GM23338 (cell line): Measurements from ENCODE around the gene R3HDM2. TPM values are rescaled to one million over a fixed set of nuclear protein-coding genes. Genes with fewer than 3 reads are reported as not detected.
A peak's percentile ranks its signal among the peaks of the same experiment; 100 is the strongest.

Experiments
- ATAC-seq: fragments of 200-7000 bp; cut with Tn5 transposase; 3 replicates; pipeline ENCODE4 v1.9.1; 2020
- DNase-seq: peaks from one replicate; pipeline ENCODE4 v3.0.0-alpha.2; 2015; ENCODE audit warnings: low spot score
- H2AFZ ChIP-seq: fragments of 200-600 bp; sonication (generic); 2 replicates; pipeline ENCODE4 v1.8.0; 2016; ENCODE audit warnings: antibody characterized with exemption, mild to moderate bottlenecking, moderate library complexity
- H3F3A ChIP-seq: fragments of 200-600 bp; sonication (generic); replicated peaks from 2 replicates; pipeline ENCODE4 v1.8.0; 2017; ENCODE audit warnings: antibody characterized with exemption, mixed run types, low read depth
- H3K27ac ChIP-seq: fragments of 200-600 bp; sonication (generic); 2 replicates; pipeline ENCODE4 v1.6.1; 2016; ENCODE audit warnings: low read depth
- H3K27me3 ChIP-seq: fragments of 200-600 bp; sonication (generic); 2 replicates; pipeline ENCODE4 v1.8.0; 2016; ENCODE audit warnings: mild to moderate bottlenecking, mixed run types, moderate library complexity; ENCODE audit not compliant: insufficient read depth
- H3K36me3 ChIP-seq: fragments of 200-600 bp; sonication (generic); 2 replicates; pipeline ENCODE4 v1.8.0; 2016; ENCODE audit warnings: mild to moderate bottlenecking; ENCODE audit not compliant: insufficient read depth
- H3K4me1 ChIP-seq: fragments of 200-600 bp; sonication (generic); 2 replicates; pipeline ENCODE4 v1.8.0; 2016; ENCODE audit warnings: mild to moderate bottlenecking, moderate library complexity; ENCODE audit not compliant: insufficient read depth
- H3K4me2 ChIP-seq: fragments of 200-600 bp; sonication (generic); 2 replicates; pipeline ENCODE4 v1.7.1; 2017; ENCODE audit warnings: mixed run types
- H3K4me3 ChIP-seq: fragments of 200-600 bp; sonication (generic); 2 replicates; pipeline ENCODE4 v1.6.1; 2016; ENCODE audit warnings: mixed run types
- H3K79me2 ChIP-seq: fragments of 200-600 bp; sonication (generic); replicated peaks from 2 replicates; pipeline ENCODE4 v1.8.0; 2017; ENCODE audit warnings: mild to moderate bottlenecking; ENCODE audit not compliant: insufficient read depth
- H3K9me2 ChIP-seq: fragments of 200-600 bp; sonication (generic); 2 replicates; pipeline ENCODE4 v1.8.0; 2017; ENCODE audit not compliant: insufficient read depth
- H4K20me1 ChIP-seq: fragments of 200-600 bp; sonication (generic); replicated peaks from 2 replicates; pipeline ENCODE4 v1.8.0; 2017; ENCODE audit warnings: mild to moderate bottlenecking; ENCODE audit not compliant: insufficient read depth
- H3K27ac Mint-ChIP-seq: 2 replicates; pipeline ENCODE4 v1.8.0; 2020; ENCODE audit warnings: inconsistent platforms, mild to moderate bottlenecking, moderate library complexity, mixed read lengths
- H3K27me3 Mint-ChIP-seq: 3 replicates; pipeline ENCODE4 v1.8.0; 2022; ENCODE audit warnings: low read depth, mild to moderate bottlenecking, moderate library complexity, mixed read lengths, inconsistent platforms; ENCODE audit not compliant: insufficient read depth, poor library complexity
- H3K36me3 Mint-ChIP-seq: 3 replicates; pipeline ENCODE4 v1.8.0; 2021; ENCODE audit warnings: low read depth, mild to moderate bottlenecking, inconsistent platforms, moderate library complexity, mixed read lengths
- H3K4me1 Mint-ChIP-seq: 3 replicates; pipeline ENCODE4 v1.8.0; 2020; ENCODE audit warnings: mild to moderate bottlenecking, inconsistent platforms, mixed read lengths
- H3K4me3 Mint-ChIP-seq: 3 replicates; pipeline ENCODE4 v1.8.0; 2021; ENCODE audit warnings: moderate library complexity, mild to moderate bottlenecking, inconsistent platforms, mixed read lengths
- H3K9me3 Mint-ChIP-seq: 3 replicates; pipeline ENCODE4 v1.8.0; 2020; ENCODE audit warnings: moderate library complexity, mild to moderate bottlenecking, inconsistent platforms, mixed read lengths
- CREB1 ChIP-seq: fragments of 250-450 bp; sonication (Bioruptor Pico); IDR thresholded peaks from 2 replicates; pipeline ENCODE4 v1.5.0; 2020; ENCODE audit warnings: low read depth, mild to moderate bottlenecking, moderate library complexity
- CTCF ChIP-seq, 2 experiments: fragments of 200-600 bp in 1 of 2; sonication (generic) in 1 of 2; conservative IDR thresholded peaks; 2 replicates each; pipeline versions ENCODE4 v1.5.1 to v1.6.1; 2016 to 2017; ENCODE audit warnings: antibody characterized with exemption in 2 of 2, low read depth in 2 of 2, mild to moderate bottlenecking in 2 of 2, moderate library complexity in 1 of 2
- ETS1 ChIP-seq: IDR thresholded peaks from 2 replicates; pipeline ENCODE4 v1.6.1; 2016; ENCODE audit warnings: antibody characterized with exemption
- JUNB ChIP-seq: IDR thresholded peaks from one replicate; pipeline ENCODE4 v1.6.1; 2016; ENCODE audit warnings: antibody characterized with exemption; ENCODE audit not compliant: unreplicated experiment
- POLR2AphosphoS5 ChIP-seq: IDR thresholded peaks from 2 replicates; pipeline ENCODE4 v1.6.1; 2016; ENCODE audit warnings: antibody characterized with exemption, low read depth
- ZNF331 ChIP-seq: fragments of 250-450 bp; sonication (Bioruptor Pico); IDR thresholded peaks from 2 replicates; pipeline ENCODE4 v1.5.0; 2020; ENCODE audit warnings: low read depth, mild to moderate bottlenecking, moderate library complexity
- polyA plus RNA-seq: library from polyadenylated mRNA; unstranded; fragments of >200 nt; fragmentation: Nextera tagmentation; extraction: Ambion mirVana; gene quantifications from 2 replicates; pipeline ENCODE4 v1.2.1, GENCODE V29; 2016
- total RNA-seq: library from RNA; depleted of rRNA; stranded (reverse); fragments of >200 nt; shearing (Covaris generic); gene quantifications from 2 replicates; pipeline ENCODE4 v1.2.3, GENCODE V29; 2014

R3HDM2 gene
- total and polyA plus RNA-seq, 2 experiments from 2014 or later, result 9.6 to 19.6 TPM

DNA sequence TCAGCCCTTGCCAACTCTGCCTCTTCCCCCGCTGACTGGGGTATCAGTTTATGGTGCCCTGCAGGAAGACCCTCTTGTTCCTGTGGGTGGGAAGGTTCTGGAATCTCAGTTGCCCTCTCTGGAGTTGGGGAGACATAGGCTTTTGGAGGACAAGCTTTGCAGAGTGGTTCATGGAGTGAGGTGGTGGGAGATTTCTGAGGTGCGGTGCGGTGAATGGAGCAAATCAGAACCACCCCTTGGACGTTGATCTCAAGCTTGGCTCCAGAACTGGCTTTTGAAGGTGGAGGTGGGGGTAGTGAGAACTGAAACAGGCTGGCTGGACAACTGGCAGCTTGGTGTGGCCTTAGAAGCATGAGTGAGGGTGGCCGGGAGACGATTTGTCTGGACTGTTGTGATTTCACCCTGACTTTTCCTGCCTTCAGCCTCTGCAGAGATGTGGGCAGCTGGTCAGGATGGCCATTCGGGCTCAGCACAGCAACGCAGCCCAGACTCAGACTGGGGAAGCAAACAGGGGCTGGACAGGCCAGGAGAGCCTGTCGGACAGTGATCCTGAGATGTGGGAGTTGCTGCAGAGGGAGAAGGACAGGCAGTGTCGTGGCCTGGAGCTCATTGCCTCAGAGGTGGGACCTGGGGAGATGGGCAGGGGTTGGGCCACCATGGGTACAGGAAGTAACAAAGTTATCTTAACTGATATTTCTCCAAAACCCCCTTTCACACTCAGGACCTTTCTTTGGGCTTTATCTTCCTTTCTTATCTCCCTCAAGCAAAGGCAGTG lies 200.3 kb downstream of the R3HDM2 start:
- Histone ChIP-seq H3K27ac (peak overlapping the region; percentile 93), H3K27me3 (peaks cover 55% of the 10 kb centered on the region), H3K4me2 (peak overlapping the region; percentile 100), H3K36me3 (peaks cover 26% of the 10 kb centered on the region), H3K4me3 (peak overlapping the region; percentile 95), H3K79me2 (peaks cover 25% of the 10 kb centered on the region), H2AFZ (no peak overlapping the region), H3K4me1 (peaks cover 52% of the 10 kb centered on the region), H3F3A (peaks cover 57% of the 10 kb centered on the region), H3K9me2 (no peaks in the 10 kb centered on the region), H4K20me1 (peaks cover 34% of the 10 kb centered on the region)
- Mint-ChIP-seq H3K36me3 (peaks cover 60% of the 10 kb centered on the region), H3K27me3 (peaks cover 58% of the 10 kb centered on the region), H3K4me3 (peak overlapping the region; percentile 97), H3K27ac (peak overlapping the region; percentile 100), H3K9me3 (no peaks in the 10 kb centered on the region; the same call in 2 of the 3 replicates), H3K4me1 (peaks cover 68% of the 10 kb centered on the region)
- TF ChIP-seq POLR2AphosphoS5, result peak; percentile 58
- TF ChIP-seq CREB1 (CRISPR knock-in tag), result no peak
- TF ChIP-seq CTCF (conservative IDR thresholded peaks at IDR 0.05; ENCODE audit: low read depth in 2 of 2), result no peak
- DNase-seq, result no peak
- no peak for ATAC-seq

GRCh38 chr12:57229634-57230380 lies 201.0 kb downstream of the R3HDM2 start, which contains the start of gene SHMT2:
TSS of gene SHMT2 (plus strand) at chr12:57229711. CDS start at chr12:57229779, 68 bp downstream.
- Histone ChIP-seq H3K4me1 (peaks cover 45% of the 10 kb centered on the region), H3K27me3 (peaks cover 55% of the 10 kb centered on the region), H3K4me3 (peak within 1 kb of the TSS; percentile 95), H3K4me2 (peak within 1 kb of the TSS; percentile 100), H2AFZ (peak within 1 kb of the TSS; percentile 77; the same call in 1 of the 2 replicates), H3K36me3 (peaks cover 26% of the 10 kb centered on the region), H3F3A (peaks cover 52% of the 10 kb centered on the region), H3K27ac (peak within 1 kb of the TSS; percentile 93), H4K20me1 (peaks cover 34% of the 10 kb centered on the region), H3K79me2 (peaks cover 25% of the 10 kb centered on the region), H3K9me2 (no peaks in the 10 kb centered on the region)
- peaks cover 65% of the 10 kb centered on the region for H3K4me1 Mint-ChIP-seq
- H3K36me3 Mint-ChIP-seq, result peaks cover 55% of the 10 kb centered on the region
- no peaks in the 10 kb centered on the region; the same call in 2 of the 3 replicates for H3K9me3 Mint-ChIP-seq
- DNase-seq (peak; percentile 99), ATAC-seq (peak; percentile 41)
- peak within 1 kb of the TSS; percentile 100 for H3K27ac Mint-ChIP-seq
- peaks cover 59% of the 10 kb centered on the region for H3K27me3 Mint-ChIP-seq
- H3K4me3 Mint-ChIP-seq, result peak within 1 kb of the TSS; percentile 97
- TF ChIP-seq POLR2AphosphoS5 (peak; percentile 81), ETS1 (peak; percentile 27; the same call in 1 of the 2 replicates), ZNF331 (no peak), JUNB (peak; percentile 5)
